Transverse colon (tissue), 4 donors: Measurements from ENCODE around the gene ULBP2. TPM values are rescaled to one million over a fixed set of nuclear protein-coding genes. Genes with fewer than 3 reads are reported as not detected.
"Not testable (repeated sequence)": the region's sequence is repeated elsewhere in the genome, so short reads cannot be mapped to it uniquely, and the experiment has no call there.

Experiments used
- DNase-seq: peaks from one replicate; pipeline ENCODE4 v3.0.0-alpha.2; 2019
- H3K27ac ChIP-seq, 4 donors: fragments of 200-600 bp; sonication (generic); 2 replicates each; pipeline ENCODE4 v1.5.1; 2016 to 2018; ENCODE audit warnings: inconsistent platforms in 4 of 4
- H3K27me3 ChIP-seq: fragments of 200-600 bp; sonication (generic); 2 replicates; pipeline ENCODE4 v1.5.1; 2017; ENCODE audit warnings: inconsistent platforms
- H3K36me3 ChIP-seq, 4 donors: fragments of 200-600 bp; sonication (generic); 2 replicates each; pipeline ENCODE4 v1.5.1; 2017 to 2019; ENCODE audit warnings: inconsistent platforms in 4 of 4
- H3K4me1 ChIP-seq, 4 donors: fragments of 200-600 bp; sonication (generic); 2 replicates each; pipeline ENCODE4 v1.5.1; 2017 to 2020; ENCODE audit warnings: inconsistent platforms in 4 of 4
- H3K4me3 ChIP-seq, 4 donors: fragments of 200-600 bp; sonication (generic); 1 replicate in 1 of 4; 2 replicates in 3 of 4; pipeline versions ENCODE4 v1.5.1 to v1.6.1; 2017 to 2019; ENCODE audit warnings: inconsistent platforms in 4 of 4
- H3K9me3 ChIP-seq, 2 donors: fragments of 200-600 bp; sonication (generic); 2 replicates each; pipeline ENCODE4 v1.5.1; 2017 to 2019; ENCODE audit warnings: inconsistent platforms in 2 of 2
- CTCF ChIP-seq, 5 experiments: fragments of 200-600 bp in 3 of 5; fragments of 450-650 bp in 2 of 5; sonication (generic) in 3 of 5; IDR thresholded peaks; 1 replicate in 2 of 5; 2 replicates in 3 of 5; pipeline ENCODE4 v1.5.1; 2016 to 2017; ENCODE audit warnings: antibody characterized with exemption in 5 of 5, inconsistent platforms in 3 of 5, mild to moderate bottlenecking in 2 of 5, moderate library complexity in 1 of 5
- EP300 ChIP-seq: sonication (generic); formaldehyde crosslinking; IDR thresholded peaks from one replicate; pipeline ENCODE4 v1.6.1; 2017; ENCODE audit warnings: antibody characterized with exemption, low read depth
- POLR2A ChIP-seq: fragments of 450-650 bp; IDR thresholded peaks from one replicate; pipeline ENCODE4 v1.6.1; 2016; ENCODE audit warnings: antibody characterized with exemption, mild to moderate bottlenecking, moderate library complexity
- POLR2AphosphoS5 ChIP-seq, 3 donors: sonication (generic); formaldehyde crosslinking; IDR thresholded peaks; one replicate each; pipeline ENCODE4 v1.6.1; 2016; ENCODE audit warnings: antibody characterized with exemption in 3 of 3
- WGBS, 2 donors: methylation state at CpG; one replicate each; pipeline ENCODE4 v1.1.5; 2018; ENCODE audit warnings: low coverage in 1 of 2; 5-methylcytosine and 5-hydroxymethylcytosine counted together
- in situ Hi-C, 4 donors: fragments of 200-750 bp; cut with MboI; loops; one replicate each; pipeline versions ENCODE4 v1.15.0 to v1.15.1; 2017; ENCODE audit warnings: low sequenced_read_pairs in 3 of 4, low pct_ligation_motif_present in 1 of 4, low pct_unique_long_range_greater_than_20kb in 1 of 4
- intact Hi-C: fragments of 100-400 bp; cut with DNase I; formaldehyde crosslinking; loops from one replicate; pipeline ENCODE4 v1.15.1; 2023; ENCODE audit warnings: low total_unique reads
- total RNA-seq, 4 donors: library from RNA; depleted of rRNA; stranded (reverse); fragments of >200 nt; gene quantifications; one replicate each; pipeline ENCODE4 v1.1.0, GENCODE V29; 2016

The ULBP2 gene
- total RNA-seq, 4 donors from 2014 or later, result not detected

- TF ChIP-seq CTCF (IDR thresholded peaks at IDR 0.05) (no peak), POLR2A (no peak), EP300 (no peak), POLR2AphosphoS5 (IDR thresholded peaks at IDR 0.05) (no peak)
- WGBS, 2 donors, result 20 to 21% methylated on average over 1 to 12 of the region's 13 CpGs
- intact Hi-C loops, result no loop called here
- H3K9me3 ChIP-seq, result no peaks in the 10 kb centered on the region
- DNase-seq, result no peak
- H3K27ac ChIP-seq, result no peak overlapping the region
- no peaks in the 10 kb centered on the region for H3K36me3 ChIP-seq
- in situ Hi-C loops, result loop anchor here in 2 of 4 donors (10.0 kb wide), 1 partner anchor 52 kb away; no protein-coding TSS in a partner anchor
- H3K4me1 ChIP-seq, result peaks cover 13 to 29% (median 25%) of the 10 kb centered on the region in 4 donors
- peak overlapping the region in 3 of 4 donors; percentile 33 to 57 (median 51) for H3K4me3 ChIP-seq
- H3K27me3 ChIP-seq, result peaks cover 66% of the 10 kb centered on the region
These were observed 631 bp downstream of the ULBP2 start for GRCh38 chr6:149942461-149942829.

- DNase-seq, H3K4me3 ChIP-seq, H3K27ac ChIP-seq, intact Hi-C loops, H3K36me3 ChIP-seq, H3K9me3 ChIP-seq: not testable (repeated sequence)
- WGBS, 2 donors, result 82% methylated on average over 5 of the region's 5 CpGs; no CpG with 5 or more reads in 1 of the 2 donors
- H3K27me3 ChIP-seq, result peaks cover 65% of the 10 kb centered on the region
- in situ Hi-C loops, result loop anchor here in 2 of 4 donors (10.0 kb wide), 1 partner anchor 51 kb away; no protein-coding TSS in a partner anchor
- peaks cover 10 to 26% (median 22%) of the 10 kb centered on the region in 4 donors for H3K4me1 ChIP-seq
These were observed 1.5 kb downstream of the ULBP2 start for GRCh38 chr6:149943321-149943720.

- intact Hi-C loops, H3K36me3 ChIP-seq, DNase-seq, H3K9me3 ChIP-seq, H3K4me3 ChIP-seq, H3K27ac ChIP-seq: not testable (repeated sequence)
- H3K4me1 ChIP-seq, result peaks cover 7 to 17% (median 15%) of the 10 kb centered on the region in 4 donors
- in situ Hi-C loops, result loop anchor here in 2 of 4 donors (10.0 kb wide), 1 partner anchor 50 kb away; no protein-coding TSS in a partner anchor
- peaks cover 65% of the 10 kb centered on the region for H3K27me3 ChIP-seq
- 80% methylated on average over 3 of the region's 6 CpGs; no CpG with 5 or more reads in 1 of the 2 donors for WGBS, 2 donors
These were observed 3.5 kb downstream of the ULBP2 start for GRCh38 chr6:149945276-149945675.

- peaks cover 65% of the 10 kb centered on the region for H3K27me3 ChIP-seq
- intact Hi-C loops, H3K36me3 ChIP-seq, H3K4me3 ChIP-seq, H3K27ac ChIP-seq, DNase-seq, H3K9me3 ChIP-seq, H3K4me1 ChIP-seq: not testable (repeated sequence)
- in situ Hi-C loops, result loop anchor here in 2 of 4 donors (10.0 kb wide), 1 partner anchor 48 kb away; no protein-coding TSS in a partner anchor
- 68 to 72% methylated on average over 6 to 7 of the region's 7 CpGs for WGBS, 2 donors
These were observed 4.8 kb downstream of the ULBP2 start for GRCh38 chr6:149946631-149947030.

- not testable (repeated sequence) for DNase-seq
- peaks cover 65% of the 10 kb centered on the region for H3K27me3 ChIP-seq
These were observed 5.7 kb downstream of the ULBP2 start for GRCh38 chr6:149947533-149947932.

GRCh38 chr6:149948011-149948410, 6.2 kb downstream of the ULBP2 start:
- WGBS, 2 donors, result 47% methylated on average over 1 of the region's 1 CpG; no CpG with 5 or more reads in 1 of the 2 donors
- Histone ChIP-seq H3K9me3 (no peaks in the 10 kb centered on the region), H3K36me3 (no peaks in the 10 kb centered on the region), H3K4me1 (no peaks in the 10 kb centered on the region), H3K27me3 (peaks cover 65% of the 10 kb centered on the region), H3K27ac (no peak overlapping the region), H3K4me3 (no peak overlapping the region)
- intact Hi-C loops, result no loop called here
- DNase-seq, result no peak
- TF ChIP-seq CTCF (IDR thresholded peaks at IDR 0.05), result no peak
- no peak for TF ChIP-seq POLR2AphosphoS5 (IDR thresholded peaks at IDR 0.05)
- TF ChIP-seq EP300, result no peak
- TF ChIP-seq POLR2A, result no peak
- in situ Hi-C loops, result loop anchor here in 2 of 4 donors (10.0 kb wide), 1 partner anchor 47 kb away; no protein-coding TSS in a partner anchor

More at GRCh38 chr6:149947533-149947932, 5.7 kb downstream of the ULBP2 start:
- H3K36me3 ChIP-seq, H3K9me3 ChIP-seq, intact Hi-C loops, H3K27ac ChIP-seq, H3K4me1 ChIP-seq, H3K4me3 ChIP-seq: not testable (repeated sequence)
- in situ Hi-C loops, result loop anchor here in 2 of 4 donors (10.0 kb wide), 1 partner anchor 47 kb away; no protein-coding TSS in a partner anchor
- WGBS, 2 donors, result no CpG with 5 or more reads among the region's 1 CpG
